PC-3 (cell line): ENCODE results near the gene IL31RA. TPM values are rescaled to one million over a fixed set of nuclear protein-coding genes. Genes with fewer than 3 reads are reported as not detected.
"Not testable (repeated sequence)": the region's sequence is repeated elsewhere in the genome, so short reads cannot be mapped to it uniquely, and the experiment has no call there.

ENCODE experiments used
- ATAC-seq: fragments of 200-7000 bp; cut with Tn5 transposase; 2 replicates; pipeline ENCODE4 v1.9.1; 2020; ENCODE audit warnings: mild to moderate bottlenecking, moderate library complexity
- BruUV-seq: library from RNA; stranded (reverse); fragments of 400-500 nt; replicated peaks from 2 replicates; lab custom pipeline; 2021; lab: Mats Ljungman, UMichigan
- CTCF ChIA-PET: fragments of 300-600 bp; sonication (Branson Sonifier 250); formaldehyde crosslinking; loops from one replicate; lab custom pipeline; 2022; ENCODE audit warnings: antibody characterized with exemption; lab: Charles Lee
- POLR2A ChIA-PET: fragments of 300-600 bp; sonication (Branson Sonifier 250); formaldehyde crosslinking; loops from one replicate; lab custom pipeline; 2022; ENCODE audit warnings: antibody characterized with exemption; ENCODE audit not compliant: unreplicated experiment; lab: Charles Lee
- DNase-seq: peaks from one replicate; pipeline ENCODE4 v3.0.0-alpha.2; 2015
- H2AFZ ChIP-seq: fragments of 300-600 bp; sonication (generic); 2 replicates; pipeline ENCODE4 v1.6.0; 2016; ENCODE audit warnings: antibody characterized with exemption, low read length
- H3F3A ChIP-seq: fragments of 300-600 bp; sonication (generic); one replicate; pipeline ENCODE4 v1.6.0; 2017; ENCODE audit warnings: antibody characterized with exemption, low read length, control low read depth, mild to moderate bottlenecking; ENCODE audit not compliant: unreplicated experiment
- H3K27ac ChIP-seq: fragments of 300-600 bp; sonication (generic); 2 replicates; pipeline ENCODE4 v1.5.1; 2016; ENCODE audit warnings: mild to moderate bottlenecking, low read length
- H3K27me3 ChIP-seq: fragments of 300-600 bp; sonication (generic); 2 replicates; pipeline ENCODE4 v1.6.1; 2016; ENCODE audit warnings: low read length, mixed read lengths
- H3K36me3 ChIP-seq: fragments of 300-600 bp; sonication (generic); 2 replicates; pipeline ENCODE4 v1.6.1; 2016; ENCODE audit warnings: low read depth, mixed run types, low read length, mixed read lengths
- H3K4me1 ChIP-seq: fragments of 300-600 bp; sonication (generic); 2 replicates; pipeline ENCODE4 v1.5.1; 2016; ENCODE audit warnings: low read length; ENCODE audit not compliant: insufficient read depth
- H3K4me2 ChIP-seq: fragments of 300-600 bp; sonication (generic); 2 replicates; pipeline ENCODE4 v1.6.0; 2016; ENCODE audit warnings: low read length
- H3K4me3 ChIP-seq: fragments of 300-600 bp; sonication (generic); 2 replicates; pipeline ENCODE4 v1.5.1; 2016; ENCODE audit warnings: mild to moderate bottlenecking, low read length, mixed read lengths
- H3K79me2 ChIP-seq: fragments of 300-600 bp; sonication (generic); 2 replicates; pipeline ENCODE4 v1.6.1; 2017; ENCODE audit warnings: low read length, mixed read lengths
- H3K9ac ChIP-seq: fragments of 300-600 bp; sonication (generic); 2 replicates; pipeline ENCODE4 v1.6.0; 2016; ENCODE audit warnings: mild to moderate bottlenecking, low read length
- H3K9me2 ChIP-seq: fragments of 300-600 bp; sonication (generic); replicated peaks from 2 replicates; pipeline ENCODE4 v1.6.1; 2016; ENCODE audit warnings: mixed run types, low read length, mixed read lengths
- H3K9me3 ChIP-seq: fragments of 300-600 bp; sonication (generic); 2 replicates; pipeline ENCODE4 v1.6.1; 2016; ENCODE audit warnings: low read length, mixed read lengths
- H4K20me1 ChIP-seq: fragments of 300-600 bp; sonication (generic); 2 replicates; pipeline ENCODE4 v1.6.1; 2016; ENCODE audit warnings: low read length, mixed read lengths
- CTCF ChIP-seq: fragments of 300-600 bp; sonication (generic); conservative IDR thresholded peaks from 2 replicates; pipeline ENCODE4 v1.5.1; 2017; ENCODE audit warnings: antibody characterized with exemption, low read depth, mild to moderate bottlenecking, low read length
- EZH2 ChIP-seq: fragments of 300-600 bp; sonication (generic); IDR thresholded peaks from one replicate; pipeline ENCODE4 v1.6.1; 2017; ENCODE audit warnings: antibody characterized with exemption, mild to moderate bottlenecking, low read length; ENCODE audit not compliant: unreplicated experiment
- EZH2phosphoT487 ChIP-seq: fragments of 300-600 bp; sonication (generic); IDR thresholded peaks from 2 replicates; pipeline ENCODE4 v1.6.1; 2018; ENCODE audit warnings: mild to moderate bottlenecking, antibody characterized with exemption, low read length, borderline replicate concordance
- intact Hi-C: fragments of 100-400 bp; cut with micrococcal nuclease; formaldehyde crosslinking; loops from 2 replicates; pipeline ENCODE4 v1.9.0; 2023
- total RNA-seq: library from RNA; depleted of rRNA; stranded (reverse); fragments of >200 nt; gene quantifications from 2 replicates; pipeline ENCODE4 v1.2.3, GENCODE V29; 2014

The IL31RA gene
- total RNA-seq, 1 experiment from 2014 or later, result 1.6 TPM

DNA sequence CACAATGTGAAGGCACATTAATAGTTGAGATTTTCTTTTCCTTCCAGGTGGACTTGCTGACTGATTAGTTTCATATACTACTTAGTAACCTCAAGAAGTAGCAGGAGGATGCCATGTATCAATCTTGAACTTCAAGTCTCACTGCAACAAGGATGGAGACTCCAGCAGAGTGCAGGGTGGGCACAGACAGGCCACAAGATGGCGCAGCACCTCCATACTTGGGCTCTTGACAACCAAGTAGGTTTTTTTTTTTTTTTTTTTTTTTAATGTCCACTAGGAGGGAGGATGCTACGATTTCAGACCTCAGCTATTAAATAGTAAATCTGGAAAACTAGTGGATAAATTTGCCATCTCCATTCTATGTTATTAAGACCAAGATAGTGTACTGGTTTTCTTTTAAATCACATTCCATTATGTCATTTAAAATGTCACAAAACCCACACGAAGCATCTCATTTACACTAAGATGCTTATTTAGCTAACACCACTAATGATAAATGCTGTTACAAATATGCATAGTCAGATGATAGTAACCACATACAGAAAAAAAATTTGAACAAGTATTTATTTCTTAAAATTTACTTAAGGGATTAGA is 85.0 kb downstream of the IL31RA start:
- ATAC-seq, result peak; percentile 77
- no peak overlapping the region for H3K4me3 ChIP-seq
- intact Hi-C loops, result loop anchor here (1.0 kb wide), 1 partner anchor 265 kb away; no protein-coding TSS in a partner anchor
- ChIA-PET POLR2A (no interaction called here), CTCF (interaction anchor here (0.5 to 1.3 kb wide), 17 partner anchors 11 to 897 kb away, joined by 3 to 16 read pairs (median 7); no protein-coding TSS in a partner anchor)
- no peak overlapping the region for H3K9ac ChIP-seq
- H3K27ac ChIP-seq, result no peak overlapping the region
- H3K9me3 ChIP-seq, result no peaks in the 10 kb centered on the region
- peak; percentile 72 for DNase-seq
- no TSS peak for BruUV-seq
- TF ChIP-seq EZH2phosphoT487 (no peak), CTCF (peak; percentile 88)
- no peaks in the 10 kb centered on the region for H3F3A ChIP-seq
- H3K27me3 ChIP-seq, result no peaks in the 10 kb centered on the region
- no peaks in the 10 kb centered on the region for H3K9me2 ChIP-seq
- no peaks in the 10 kb centered on the region for H3K4me1 ChIP-seq
- no peak overlapping the region for H2AFZ ChIP-seq
- no peaks in the 10 kb centered on the region for H3K79me2 ChIP-seq
- no peaks in the 10 kb centered on the region; the same call in 1 of the 2 replicates for H3K36me3 ChIP-seq
- no peaks in the 10 kb centered on the region for H4K20me1 ChIP-seq
- no peak overlapping the region for H3K4me2 ChIP-seq

- POLR2A ChIA-PET, H3K4me2 ChIP-seq, BruUV-seq, intact Hi-C loops, H3K9me3 ChIP-seq, H3K27ac ChIP-seq, DNase-seq, H3K36me3 ChIP-seq, H3K9ac ChIP-seq, H4K20me1 ChIP-seq, H3K4me3 ChIP-seq, H3K9me2 ChIP-seq, H3K4me1 ChIP-seq, H3K27me3 ChIP-seq, CTCF ChIA-PET, H2AFZ ChIP-seq, H3F3A ChIP-seq, H3K79me2 ChIP-seq, ATAC-seq: not testable (repeated sequence)
Measured at GRCh38 chr5:55937598-55937997, 86.4 kb downstream of the IL31RA start.

DNA sequence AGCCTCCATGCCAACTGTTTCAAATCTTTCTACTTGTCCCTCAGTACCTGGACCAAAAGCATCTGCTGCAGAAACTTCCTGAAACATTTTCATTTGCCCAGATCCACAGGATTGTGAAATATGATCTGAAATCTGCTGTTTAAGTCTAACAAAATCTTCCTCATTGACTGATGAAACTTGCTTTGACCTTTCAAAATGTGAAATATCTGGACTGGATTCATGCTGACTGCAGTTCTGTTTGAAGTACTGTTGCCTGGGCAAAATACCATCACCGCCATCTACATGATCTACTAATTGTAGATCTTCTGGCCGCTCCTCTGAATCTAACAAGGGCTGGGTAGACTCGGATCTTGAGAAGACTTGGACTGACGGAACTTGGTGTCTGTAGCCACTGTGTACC is 90.0 kb downstream of the IL31RA start:
- H3K9me2 ChIP-seq, H3K9ac ChIP-seq, intact Hi-C loops, BruUV-seq, POLR2A ChIA-PET, CTCF ChIA-PET, H3K27me3 ChIP-seq, H3K4me1 ChIP-seq, H3K9me3 ChIP-seq, H3K36me3 ChIP-seq, H4K20me1 ChIP-seq, H2AFZ ChIP-seq, H3K79me2 ChIP-seq, ATAC-seq, H3K4me3 ChIP-seq, DNase-seq, H3K27ac ChIP-seq, H3K4me2 ChIP-seq, H3F3A ChIP-seq: not testable (repeated sequence)

GRCh38 chr5:55959208-55959607 is 108.1 kb downstream of the IL31RA start:
- Histone ChIP-seq H3K27ac (no peak overlapping the region), H2AFZ (no peak overlapping the region), H3K9me3 (no peaks in the 10 kb centered on the region), H3K36me3 (no peaks in the 10 kb centered on the region; the same call in 1 of the 2 replicates), H4K20me1 (no peaks in the 10 kb centered on the region), H3K4me3 (no peak overlapping the region), H3K4me1 (no peaks in the 10 kb centered on the region), H3K9ac (no peak overlapping the region), H3K79me2 (no peaks in the 10 kb centered on the region), H3K9me2 (no peaks in the 10 kb centered on the region), H3K27me3 (no peaks in the 10 kb centered on the region), H3F3A (no peaks in the 10 kb centered on the region), H3K4me2 (no peak overlapping the region)
- DNase-seq (no peak), ATAC-seq (no peak)
- CTCF ChIA-PET, result no interaction called here
- TF ChIP-seq EZH2phosphoT487 (no peak), EZH2 (no peak), CTCF (no peak)
- intact Hi-C loops, result no loop called here
- POLR2A ChIA-PET, result interaction anchor here (0.5 to 0.6 kb wide), 2 partner anchors 38 to 300 kb away, joined by 3 to 4 read pairs; no protein-coding TSS in a partner anchor
- BruUV-seq, result no TSS peak
